Psoas muscle (tissue), 8 donors: ENCODE measurements around the gene RMI2. TPM values are rescaled to one million over a fixed set of nuclear protein-coding genes. Genes with fewer than 3 reads are reported as not detected.

ENCODE experiments used
- ATAC-seq, 4 donors: fragments of 200-7000 bp; cut with Tn5 transposase; one replicate each; pipeline ENCODE4 v1.9.1; 2020; ENCODE audit warnings: moderate library complexity in 3 of 4, mild to moderate bottlenecking in 2 of 4
- DNase-seq, 2 donors: peaks; one replicate each; pipeline ENCODE4 v3.0.0-alpha.2; 2020
- H3K27ac ChIP-seq: fragments of 200-600 bp; one replicate; pipeline ENCODE4 v1.8.0; 2022
- H3K27me3 ChIP-seq, 3 donors: fragments of 200-600 bp in 1 of 3; one replicate each; pipeline versions ENCODE4 v1.6.1 to v1.8.0; 2013 to 2022; ENCODE audit warnings: low read length in 2 of 3, mild to moderate bottlenecking in 2 of 3, moderate library complexity in 1 of 3; ENCODE audit not compliant: insufficient read depth in 3 of 3
- H3K36me3 ChIP-seq, 2 donors: fragments of 200-600 bp in 1 of 2; one replicate each; pipeline versions ENCODE4 v1.6.1 to v1.8.0; 2013 to 2022; ENCODE audit warnings: low read depth in 1 of 2, mild to moderate bottlenecking in 1 of 2, moderate library complexity in 1 of 2; ENCODE audit not compliant: insufficient read depth in 1 of 2
- H3K4me1 ChIP-seq: fragments of 200-600 bp; one replicate; pipeline ENCODE4 v1.8.0; 2022
- H3K4me3 ChIP-seq: fragments of 200-600 bp; one replicate; pipeline ENCODE4 v1.8.0; 2022; ENCODE audit warnings: mild to moderate bottlenecking
- H3K9me3 ChIP-seq: fragments of 200-600 bp; one replicate; pipeline ENCODE4 v1.8.0; 2022
- WGBS, 3 donors: extraction: QIAGEN DNeasy Blood & Tissue Kit; methylation state at CpG; one replicate each; pipeline versions ENCODE4 v1.1.6 to v1.1.7; 2013; 5-methylcytosine and 5-hydroxymethylcytosine counted together
- intact Hi-C, 2 donors: fragments of 100-400 bp; cut with DNase I; formaldehyde crosslinking; loops; one replicate each; pipeline versions ENCODE4 v1.11.0 to v1.14.2; 2022
- polyA plus RNA-seq, 3 donors: library from polyadenylated mRNA; stranded (reverse); fragments of 200-250 nt; gene quantifications; one replicate each; pipeline ENCODE4 v1.2.3, GENCODE V29; 2013
- total RNA-seq, 4 donors: library from RNA; stranded (reverse); fragmentation: NEBNext Ultra II Directional in 2 of 4; extraction: Animal tissue kit (Norgen Biotek cat#: 25700) in 2 of 4; gene quantifications; one replicate each; pipeline versions ENCODE4 v1.2.1 to v1.2.4, GENCODE V29; 2021 to 2023
- TF ChIP-seq, protein P1 (sequence below): fragments of 200-600 bp; IDR thresholded peaks from one replicate; pipeline ENCODE4 v1.8.0; 2022; ENCODE audit warnings: antibody characterized with exemption
- donor health status: healthy with polysubstance abuse.
- donor health status: DM: no; HTN: no; CAD: no; lungs with moderate emphysema.
- donor health status: Bipolar disorder and iron deficiency.
- donor health status: healthy.
- donor health status: DM: yes; HTN: yes; CAD: no.
- donor health status: DM: no; HTN: no; CAD: no.
- donor health status: DM: no; HTN: no; CAD: no.
- donor health status: DM: yes; HTN: yes; CAD: no.

RMI2 gene
- total and polyA plus RNA-seq, 7 donors: 0.11 to 0.64 (median 0.23) TPM; not detected in 2

DNA sequence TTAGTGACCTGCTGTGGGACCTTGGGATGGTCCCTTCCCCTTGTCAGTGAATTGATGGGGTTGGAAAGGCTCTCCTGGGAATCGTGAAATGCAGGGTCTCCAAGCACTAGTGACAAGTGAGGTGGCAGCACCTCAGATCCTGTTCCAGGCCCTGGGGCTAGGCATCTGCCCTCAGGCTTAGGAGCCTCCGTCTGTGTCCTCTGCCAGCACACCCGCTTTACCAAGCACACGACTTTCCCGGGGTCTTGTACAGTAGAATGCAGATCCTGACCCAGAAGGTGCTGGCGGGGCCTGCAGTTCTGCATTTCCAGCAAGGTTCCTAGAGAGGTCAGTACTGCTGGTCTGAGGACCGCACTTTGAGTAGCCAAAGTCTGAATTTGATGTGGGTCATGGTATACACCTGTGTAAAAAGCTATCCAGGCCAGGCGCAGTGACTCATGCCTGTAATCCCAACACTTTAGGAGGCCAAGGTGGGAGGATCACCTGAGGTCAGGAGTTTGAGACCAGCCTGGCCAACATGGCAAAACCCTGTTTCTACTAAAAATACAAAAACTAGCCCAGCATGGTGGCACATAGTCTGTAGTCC, 30.9 kb upstream of the RMI2 start:
- H3K4me1 ChIP-seq: no peaks in the 10 kb centered on the region
- intact Hi-C loops: no loop called here
- ATAC-seq (no peak), DNase-seq (no peak)
- H3K27me3 ChIP-seq: peaks cover 0 to 8% (median 0%) of the 10 kb centered on the region in 3 donors
- no peak overlapping the region for H3K4me3 ChIP-seq
- no peaks in the 10 kb centered on the region for H3K36me3 ChIP-seq
- TF ChIP-seq, protein P1, sequence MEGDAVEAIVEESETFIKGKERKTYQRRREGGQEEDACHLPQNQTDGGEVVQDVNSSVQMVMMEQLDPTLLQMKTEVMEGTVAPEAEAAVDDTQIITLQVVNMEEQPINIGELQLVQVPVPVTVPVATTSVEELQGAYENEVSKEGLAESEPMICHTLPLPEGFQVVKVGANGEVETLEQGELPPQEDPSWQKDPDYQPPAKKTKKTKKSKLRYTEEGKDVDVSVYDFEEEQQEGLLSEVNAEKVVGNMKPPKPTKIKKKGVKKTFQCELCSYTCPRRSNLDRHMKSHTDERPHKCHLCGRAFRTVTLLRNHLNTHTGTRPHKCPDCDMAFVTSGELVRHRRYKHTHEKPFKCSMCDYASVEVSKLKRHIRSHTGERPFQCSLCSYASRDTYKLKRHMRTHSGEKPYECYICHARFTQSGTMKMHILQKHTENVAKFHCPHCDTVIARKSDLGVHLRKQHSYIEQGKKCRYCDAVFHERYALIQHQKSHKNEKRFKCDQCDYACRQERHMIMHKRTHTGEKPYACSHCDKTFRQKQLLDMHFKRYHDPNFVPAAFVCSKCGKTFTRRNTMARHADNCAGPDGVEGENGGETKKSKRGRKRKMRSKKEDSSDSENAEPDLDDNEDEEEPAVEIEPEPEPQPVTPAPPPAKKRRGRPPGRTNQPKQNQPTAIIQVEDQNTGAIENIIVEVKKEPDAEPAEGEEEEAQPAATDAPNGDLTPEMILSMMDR: no peak
- no peaks in the 10 kb centered on the region for H3K9me3 ChIP-seq
- H3K27ac ChIP-seq: no peak overlapping the region
- 91 to 94% (median 91%) methylated on average over 8 of the region's 8 CpGs for WGBS, 3 donors

DNA sequence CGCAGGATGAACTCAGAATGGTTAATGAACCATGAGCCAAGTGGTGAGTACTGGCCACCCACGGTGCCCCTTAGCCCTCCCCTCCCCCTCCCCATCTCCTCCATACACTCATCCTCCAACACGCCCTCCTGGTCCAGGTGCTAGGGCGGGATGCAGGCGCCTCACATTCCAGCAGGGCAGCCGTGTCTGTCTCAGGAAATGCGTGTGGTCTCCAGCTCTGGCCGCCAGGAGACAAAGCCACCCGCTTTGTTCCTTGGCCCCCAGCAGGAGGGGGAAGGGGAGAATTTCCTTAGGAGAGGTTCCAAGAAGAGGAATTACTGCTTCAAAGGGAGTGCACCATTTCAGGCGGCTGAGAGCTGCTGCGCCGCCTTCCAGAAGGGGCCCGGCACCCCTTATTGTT, 29.7 kb upstream of the RMI2 start:
- intact Hi-C loops: no loop called here
- H3K36me3 ChIP-seq: no peaks in the 10 kb centered on the region
- WGBS, 3 donors: 36 to 47% (median 43%) methylated on average over 13 of the region's 13 CpGs
- ATAC-seq (no peak), DNase-seq (no peak)
- no peak overlapping the region for H3K4me3 ChIP-seq
- no peaks in the 10 kb centered on the region for H3K9me3 ChIP-seq
- TF ChIP-seq, protein P1: no peak
- no peak overlapping the region for H3K27ac ChIP-seq
- peaks cover 0 to 8% (median 0%) of the 10 kb centered on the region in 3 donors for H3K27me3 ChIP-seq
- H3K4me1 ChIP-seq: no peaks in the 10 kb centered on the region

DNA sequence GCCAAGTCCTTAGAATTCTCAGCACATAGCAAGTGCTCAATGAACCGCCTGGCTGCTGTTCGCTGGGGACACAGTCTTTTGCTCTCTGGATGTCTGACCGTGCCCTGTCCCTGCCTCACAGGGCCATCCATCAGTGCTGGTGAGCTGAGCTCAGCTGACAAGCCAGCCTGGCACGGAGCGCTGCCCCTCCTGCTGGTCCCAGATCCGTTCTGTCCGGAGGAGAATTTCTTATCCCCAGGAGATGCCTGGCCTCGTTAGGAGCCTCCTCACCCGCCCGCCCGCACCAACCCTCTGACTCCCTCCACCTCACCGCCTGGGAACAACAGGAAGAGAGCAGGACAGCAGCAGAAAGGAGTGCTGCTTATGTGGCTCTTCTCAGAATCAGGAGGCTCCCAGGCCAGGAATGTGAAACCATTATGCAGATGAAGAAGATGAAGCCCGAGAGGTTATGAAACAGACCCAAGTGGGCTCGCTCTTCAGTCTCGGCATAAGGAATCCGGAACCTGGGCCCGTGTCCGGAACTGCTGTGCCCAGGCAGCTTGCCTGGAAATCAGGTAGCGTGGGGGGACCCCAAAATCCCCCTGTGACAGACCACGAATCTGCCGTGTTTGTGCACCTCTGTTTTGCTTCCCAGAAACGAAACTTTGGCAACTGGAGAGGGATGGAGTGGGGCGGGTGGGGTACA, 28.8 kb upstream of the RMI2 start:
- Histone ChIP-seq H3K9me3 (no peaks in the 10 kb centered on the region), H3K27ac (no peak overlapping the region), H3K4me1 (no peaks in the 10 kb centered on the region), H3K27me3 (peaks cover 0 to 8% (median 0%) of the 10 kb centered on the region in 3 donors), H3K4me3 (no peak overlapping the region), H3K36me3 (no peaks in the 10 kb centered on the region)
- WGBS, 3 donors: 58 to 65% (median 64%) methylated on average over 23 of the region's 23 CpGs
- intact Hi-C loops: no loop called here
- ATAC-seq: no peak
- TF ChIP-seq, protein P1: no peak
- DNase-seq: no peak

DNA sequence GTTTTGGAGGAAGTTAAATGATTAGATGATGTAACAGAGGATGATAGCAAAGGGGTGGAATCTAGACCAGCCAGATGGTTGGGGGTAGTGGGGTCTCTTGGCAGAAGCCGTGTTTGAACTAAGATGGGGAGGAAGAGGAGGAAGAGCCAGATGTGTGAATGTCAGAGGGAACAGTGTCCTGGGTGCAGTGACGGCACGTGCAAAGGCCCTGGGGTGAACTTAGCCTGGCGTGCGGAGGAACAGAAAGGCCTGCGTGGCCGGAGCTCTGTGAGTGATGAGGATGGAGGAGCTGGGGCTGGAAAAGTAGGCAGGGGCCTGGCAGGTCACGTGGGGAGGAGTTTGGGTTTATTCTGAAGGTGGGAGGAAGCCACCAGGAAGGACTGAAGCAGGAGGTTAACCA, 26.4 kb upstream of the RMI2 start:
- intact Hi-C loops: no loop called here
- Histone ChIP-seq H3K27ac (no peak overlapping the region), H3K4me3 (no peak overlapping the region), H3K4me1 (no peaks in the 10 kb centered on the region), H3K27me3 (peaks cover 0 to 8% (median 0%) of the 10 kb centered on the region in 3 donors), H3K9me3 (no peaks in the 10 kb centered on the region), H3K36me3 (no peaks in the 10 kb centered on the region)
- whole genome bisulfite sequencing, 3 donors: 82 to 89% (median 88%) methylated on average over 8 of the region's 8 CpGs
- DNase-seq (no peak), ATAC-seq (no peak)
- TF ChIP-seq, protein P1: no peak
